DMS 273 (cell line): Measurements from ENCODE around the gene BPIFB3.
"Not testable (repeated sequence)": the region's sequence is repeated elsewhere in the genome, so short reads cannot be mapped to it uniquely, and the experiment has no call there.

Source experiments
- DNase-seq: peaks from one replicate; lab custom pipeline; 2025; ENCODE audit not compliant: unreplicated experiment; lab: John Stamatoyannopoulos, UW

BPIFB3 gene

DNA sequence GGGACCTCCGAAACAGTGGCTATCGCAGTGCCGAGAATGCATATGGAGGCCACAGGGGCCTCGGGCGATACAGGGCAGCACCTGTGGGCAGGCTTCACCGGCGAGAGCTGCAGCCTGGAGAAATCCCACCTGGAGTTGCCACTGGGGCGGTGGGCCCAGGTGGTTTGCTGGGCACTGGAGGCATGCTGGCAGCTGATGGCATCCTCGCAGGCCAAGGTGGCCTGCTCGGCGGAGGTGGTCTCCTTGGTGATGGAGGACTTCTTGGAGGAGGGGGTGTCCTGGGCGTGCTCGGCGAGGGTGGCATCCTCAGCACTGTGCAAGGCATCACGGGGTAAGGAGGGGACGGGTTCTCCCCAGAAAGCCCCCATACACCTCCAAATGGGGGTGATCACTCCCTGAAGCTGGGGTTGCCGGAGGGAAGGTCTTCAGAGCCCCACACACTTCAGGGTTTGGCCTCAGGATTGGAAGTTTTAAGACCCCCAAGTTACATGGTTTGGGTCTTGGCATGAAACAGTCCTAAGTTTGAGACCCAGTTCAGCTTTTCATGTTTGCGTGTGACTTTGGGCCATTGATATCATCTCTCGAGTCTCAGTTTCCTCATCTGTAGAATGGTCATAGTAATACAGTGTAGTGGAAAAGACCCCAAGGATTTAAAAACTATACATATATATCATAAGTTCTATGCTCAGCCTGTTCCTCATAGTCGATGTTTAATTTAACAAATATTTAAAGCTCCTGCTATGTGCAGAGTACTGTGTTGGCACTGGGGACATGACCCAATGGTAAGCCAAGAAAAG is 30.0 kb downstream of the BPIFB3 start:
- DNase-seq: no peak

DNA sequence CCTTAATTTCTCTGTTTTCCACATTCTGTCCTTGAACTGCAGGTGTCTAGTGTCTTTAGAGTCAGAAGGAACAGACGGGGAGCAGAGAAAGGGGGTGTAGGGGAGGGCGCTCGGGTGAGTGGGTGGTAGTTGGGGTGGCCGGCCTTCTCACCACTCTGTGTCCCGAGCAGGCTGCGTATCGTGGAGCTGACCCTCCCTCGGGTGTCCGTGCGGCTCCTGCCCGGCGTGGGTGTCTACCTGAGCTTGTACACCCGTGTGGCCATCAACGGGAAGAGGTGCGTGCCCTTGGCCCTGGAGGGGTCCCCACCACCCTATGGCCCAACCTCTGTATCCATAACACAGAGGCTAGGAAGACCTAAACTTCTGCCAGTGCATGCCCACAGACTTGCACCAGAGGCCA is 31.0 kb downstream of the BPIFB3 start:
- no peak for DNase-seq

DNA sequence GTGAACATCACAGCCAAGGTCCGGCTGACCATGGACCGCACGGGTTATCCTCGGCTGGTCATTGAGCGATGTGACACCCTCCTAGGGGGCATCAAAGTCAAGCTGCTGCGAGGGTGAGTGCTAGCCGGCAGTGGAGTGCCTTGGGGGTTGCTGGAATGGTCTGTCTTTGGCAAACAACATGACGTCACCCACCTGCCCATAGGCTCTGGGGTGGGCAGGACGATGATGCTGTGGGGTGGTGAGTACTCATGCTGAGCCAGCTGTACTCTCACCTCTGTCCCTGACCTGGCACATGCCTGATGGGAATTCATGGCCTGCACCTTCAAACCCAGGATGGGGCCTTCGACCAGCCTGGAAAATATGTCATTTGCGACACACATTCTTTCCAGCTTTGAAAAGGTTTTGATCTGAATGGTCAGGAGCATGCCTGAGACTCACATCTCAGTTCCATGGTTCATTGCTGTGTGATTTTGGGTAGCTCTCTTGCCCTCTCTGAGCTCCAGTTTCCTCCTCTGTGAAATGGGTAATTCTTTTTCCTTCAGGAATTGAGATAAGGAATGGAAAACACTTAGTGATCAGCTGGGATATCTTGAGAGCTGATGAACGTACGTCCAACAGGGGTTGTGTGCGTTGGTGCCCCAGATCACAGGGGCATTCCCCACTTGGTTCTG is 32.5 kb downstream of the BPIFB3 start:
- no peak for DNase-seq

DNA sequence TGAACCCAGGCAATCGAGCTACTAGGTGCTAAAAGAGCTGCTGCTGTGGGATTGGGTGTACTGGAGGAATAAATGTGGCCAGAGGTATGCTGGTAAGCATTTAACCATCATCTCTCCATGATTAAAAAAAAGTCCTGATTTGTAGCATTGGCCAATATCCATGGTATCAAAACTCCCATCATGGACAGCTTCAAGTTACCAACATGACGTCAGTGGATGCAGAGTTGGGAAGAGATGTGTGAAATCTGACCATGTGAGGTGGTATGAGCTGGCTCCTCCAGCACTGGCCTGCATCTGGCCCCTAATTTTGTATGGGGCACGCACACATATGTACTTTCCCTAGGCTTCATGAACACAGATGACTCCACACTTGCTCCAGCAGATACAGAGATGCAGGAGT is 37.4 kb downstream of the BPIFB3 start:
- no peak for DNase-seq

DNA sequence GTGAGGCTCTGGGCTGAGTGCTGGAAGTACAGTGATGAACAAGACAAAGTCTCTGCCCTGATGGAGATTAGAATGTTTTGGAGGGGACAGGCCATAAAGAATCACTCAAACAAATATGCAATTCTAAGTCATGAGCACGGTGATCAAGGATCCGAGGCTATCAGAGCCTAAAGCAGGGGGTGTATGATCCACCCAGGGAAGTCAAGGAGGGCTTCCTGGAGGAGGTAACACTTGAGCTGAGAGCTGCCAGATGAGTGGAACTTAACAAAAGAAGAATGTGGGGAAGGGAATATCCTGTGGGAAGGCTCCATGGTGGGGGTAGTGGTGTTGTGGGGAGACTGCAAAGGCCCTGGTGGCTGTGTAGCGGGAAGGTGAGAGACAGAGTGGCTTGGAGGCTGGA is 38.0 kb downstream of the BPIFB3 start:
- no peak for DNase-seq

DNA sequence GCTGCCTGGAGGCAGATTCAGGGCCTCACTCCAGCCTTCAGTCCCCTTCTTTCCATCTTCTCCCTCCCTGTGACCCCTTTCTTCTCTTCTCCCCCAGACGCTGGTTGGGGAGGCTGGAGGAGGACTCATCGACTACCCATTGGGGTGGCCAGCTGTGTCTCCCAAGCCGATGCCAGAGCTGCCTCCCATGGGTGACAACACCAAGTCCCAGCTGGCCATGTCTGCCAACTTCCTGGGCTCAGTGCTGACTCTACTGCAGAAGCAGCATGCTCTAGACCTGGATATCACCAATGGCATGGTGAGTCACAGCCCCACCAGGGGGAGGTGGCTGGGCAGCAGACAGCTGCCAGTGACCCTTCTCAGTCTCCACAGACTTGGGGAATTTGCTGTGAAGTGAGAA is 38.7 kb downstream of the BPIFB3 start:
- no peak for DNase-seq

DNA sequence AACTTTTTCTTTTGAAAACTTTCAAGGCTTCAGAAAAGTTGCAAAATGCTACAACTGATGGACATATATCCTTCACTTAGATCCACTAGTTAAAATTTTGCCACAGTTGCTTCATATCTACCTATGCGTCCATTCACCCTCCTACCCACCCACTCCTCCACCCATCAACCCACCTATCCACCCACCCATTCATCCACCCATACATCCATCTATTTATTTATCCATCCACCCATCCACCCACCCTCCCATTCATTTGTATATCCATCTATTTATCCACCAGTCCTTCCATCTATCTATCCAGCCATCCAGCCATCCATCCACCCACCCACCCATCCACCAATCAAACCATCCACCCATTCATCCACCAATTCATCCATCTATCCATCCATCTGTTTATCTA is 39.4 kb downstream of the BPIFB3 start:
- DNase-seq: no peak

DNA sequence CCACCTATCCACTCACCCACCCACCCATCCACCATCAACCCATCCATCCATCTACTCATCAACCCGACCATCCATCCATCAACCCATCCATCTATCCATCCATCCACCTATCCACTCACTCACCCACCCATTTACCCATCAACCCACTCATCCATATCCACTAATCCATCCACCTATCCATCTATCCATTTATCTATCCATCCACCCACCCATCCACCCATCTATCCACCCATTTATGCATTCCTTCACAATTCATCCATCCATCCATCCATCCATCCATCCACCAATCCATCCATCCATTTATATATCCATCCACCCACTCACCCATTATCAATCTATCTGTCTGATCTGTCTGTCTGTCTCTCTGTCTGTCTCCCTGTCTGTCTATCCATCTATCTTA is 39.9 kb downstream of the BPIFB3 start:
- DNase-seq: no peak

DNA sequence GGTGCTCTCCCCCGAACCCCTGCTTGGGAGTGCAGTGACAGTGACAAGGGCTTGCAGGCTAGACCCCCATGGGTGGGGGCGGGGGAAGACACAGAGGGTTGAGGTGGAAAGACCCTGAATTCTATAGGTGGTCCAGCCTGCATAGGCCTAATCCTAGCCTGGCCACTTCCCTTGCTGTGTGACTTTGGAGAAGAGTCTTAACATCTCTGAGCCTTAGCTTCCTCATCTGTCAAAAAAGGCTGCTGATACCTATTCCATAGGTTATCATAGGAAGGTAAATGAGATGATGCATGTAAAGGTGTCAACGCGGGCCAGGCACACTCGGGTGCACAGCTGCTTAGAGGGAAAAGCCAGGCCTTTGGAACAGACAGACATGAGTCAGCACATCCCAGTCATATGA is 41.5 kb downstream of the BPIFB3 start:
- no peak for DNase-seq

DNA sequence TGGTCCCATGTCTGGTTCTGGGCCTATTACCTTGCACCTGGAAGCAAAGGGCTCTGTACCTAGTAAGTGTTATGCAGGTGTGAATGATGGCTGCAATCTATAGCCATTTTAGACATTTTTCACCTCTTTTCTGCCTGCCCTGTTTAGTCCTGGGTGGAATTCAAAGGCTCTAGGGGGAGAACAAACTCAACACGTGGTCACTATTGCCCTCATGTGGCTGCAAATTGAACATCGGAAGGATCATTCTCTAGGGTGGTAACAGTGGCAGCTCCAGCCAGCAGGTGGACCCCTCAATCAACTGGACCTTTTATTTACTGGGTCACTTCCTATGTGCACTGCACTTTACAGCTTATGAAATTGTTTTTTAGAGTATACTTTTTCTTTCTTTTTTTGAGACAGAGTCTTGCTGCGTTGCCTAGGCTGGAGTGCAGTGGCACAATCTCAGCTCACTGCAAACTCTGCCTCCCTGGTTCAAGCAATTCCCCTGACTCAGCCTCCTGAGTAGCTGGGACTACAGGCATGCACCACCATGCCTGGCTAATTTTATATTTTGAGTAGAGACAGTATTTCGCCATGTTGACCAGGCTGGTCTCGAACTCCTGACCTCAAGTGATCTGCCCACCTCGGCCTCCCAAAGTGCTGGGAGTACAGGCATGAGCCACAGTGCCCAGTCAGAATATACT is 42.3 kb downstream of the BPIFB3 start:
- DNase-seq: peak; percentile 84

DNA sequence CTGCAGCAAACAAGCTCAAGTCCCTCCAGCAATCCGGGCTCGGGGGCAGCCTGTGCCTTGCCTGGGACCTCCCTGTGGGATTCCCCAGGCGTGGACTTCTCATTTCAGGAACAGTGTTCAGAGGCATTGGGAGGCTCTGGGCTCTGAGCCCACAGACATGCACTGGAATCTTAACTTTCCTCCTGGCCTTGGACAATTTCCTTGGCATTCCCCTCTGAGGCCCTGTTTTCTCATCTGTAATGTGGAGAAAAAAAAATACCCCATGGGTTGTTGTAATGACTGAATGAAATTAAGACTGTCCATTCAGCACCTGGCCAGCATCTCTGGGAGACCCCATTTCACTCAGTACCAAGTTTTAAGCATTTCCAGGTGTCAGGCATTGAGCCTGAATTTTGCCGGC is 43.3 kb downstream of the BPIFB3 start:
- no peak for DNase-seq

DNA sequence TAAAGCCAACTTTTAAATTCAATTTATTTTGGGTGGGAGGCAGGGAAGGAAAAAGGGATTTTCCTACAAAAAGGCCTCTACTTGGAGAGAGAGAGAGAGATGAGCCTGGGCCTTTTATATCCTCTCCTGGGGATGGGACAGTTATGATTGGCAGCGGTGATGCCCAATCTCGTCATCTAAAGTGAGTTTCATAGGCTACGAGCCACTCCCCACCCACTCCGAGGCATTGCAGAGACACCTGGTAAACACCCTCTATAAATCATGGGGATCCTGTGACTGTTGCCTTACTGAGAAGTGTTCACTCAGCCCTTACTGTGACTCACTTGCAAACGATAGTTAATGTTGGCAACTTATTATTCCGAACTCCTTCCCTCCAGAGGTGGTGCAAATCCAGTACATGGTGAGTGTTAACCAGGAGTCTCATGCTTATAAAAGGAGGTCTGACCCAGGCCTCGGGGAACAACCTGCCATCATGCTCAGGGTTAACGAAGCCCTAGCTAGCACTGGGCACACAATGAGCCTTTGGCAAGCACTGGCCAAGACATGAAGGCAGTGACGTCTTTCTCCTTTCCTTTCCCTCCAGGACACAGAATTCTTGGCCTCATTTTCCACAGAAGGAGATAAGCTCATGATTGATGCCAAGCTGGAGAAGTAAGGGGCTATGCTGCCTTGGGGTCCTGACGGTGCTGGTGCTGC is 46.3 kb downstream of the BPIFB3 start:
- DNase-seq: no peak

DNA sequence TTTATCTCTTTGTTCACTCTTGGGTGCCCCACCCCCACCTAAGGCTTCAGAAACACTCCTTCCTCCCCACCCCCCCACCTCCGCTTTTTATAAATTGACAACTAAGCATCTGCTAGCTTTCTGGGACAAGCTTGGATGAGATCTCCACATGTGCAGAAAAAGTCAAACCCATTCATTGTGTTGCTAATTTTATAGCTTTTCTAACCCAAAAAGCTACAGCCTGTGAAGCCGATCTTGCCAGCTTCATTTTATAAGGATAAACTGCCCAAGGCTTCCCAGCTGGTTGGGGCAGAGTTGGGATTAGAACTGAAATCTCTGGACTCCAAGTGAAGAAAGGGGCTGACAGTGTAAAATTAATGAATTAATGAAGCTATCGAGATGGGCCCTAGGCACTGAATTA is 49.9 kb downstream of the BPIFB3 start:
- DNase-seq: no peak

DNA sequence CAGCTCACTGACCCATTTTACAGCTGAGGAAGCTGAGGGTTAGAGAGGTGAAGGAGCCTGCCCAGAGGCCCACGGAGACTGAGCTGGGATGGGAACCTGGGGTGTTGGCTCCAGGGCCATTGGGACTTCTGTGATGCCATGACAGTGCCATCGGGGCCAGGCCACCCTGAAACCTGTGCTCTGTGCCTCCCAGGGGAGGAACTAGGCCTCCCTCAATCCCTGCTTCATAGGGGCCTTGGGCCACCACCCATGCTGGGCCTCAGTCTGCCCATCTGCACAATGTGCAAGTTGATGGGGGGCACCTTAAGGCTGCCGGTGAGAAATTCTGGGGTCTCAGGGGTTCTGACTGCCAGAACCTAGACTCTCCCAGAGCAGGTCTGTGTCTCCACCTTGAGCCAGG is 50.6 kb downstream of the BPIFB3 start:
- no peak for DNase-seq

DNA sequence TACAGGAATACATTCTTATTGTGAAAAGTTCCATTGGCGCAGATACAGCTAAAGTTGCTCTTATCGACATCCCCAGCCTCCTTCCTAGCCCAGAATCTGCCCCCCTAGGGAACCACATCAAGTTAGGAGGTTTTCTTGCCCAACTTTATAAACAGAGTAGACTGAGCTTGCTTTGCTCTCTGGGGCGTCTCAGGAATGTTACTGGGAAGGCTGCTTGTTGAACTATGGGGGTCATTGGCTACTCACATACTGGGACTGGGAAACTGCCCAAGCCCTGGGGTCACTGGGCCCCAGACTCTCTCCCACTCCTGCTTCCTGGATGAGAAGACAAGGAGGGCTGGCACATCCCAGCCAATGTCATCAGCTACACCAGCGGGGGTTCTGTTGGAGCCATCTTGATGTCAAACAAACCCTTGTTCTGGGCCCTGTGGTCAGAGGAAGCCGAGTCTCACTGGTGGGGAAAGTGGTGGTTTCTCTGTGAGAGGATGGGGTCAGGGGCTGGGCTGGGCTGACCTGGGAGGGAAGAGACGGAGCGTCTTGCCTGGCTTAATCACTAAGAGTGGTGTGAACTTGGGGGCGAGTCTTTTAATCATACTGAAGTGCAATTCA is 51.7 kb downstream of the BPIFB3 start:
- no peak for DNase-seq

DNA sequence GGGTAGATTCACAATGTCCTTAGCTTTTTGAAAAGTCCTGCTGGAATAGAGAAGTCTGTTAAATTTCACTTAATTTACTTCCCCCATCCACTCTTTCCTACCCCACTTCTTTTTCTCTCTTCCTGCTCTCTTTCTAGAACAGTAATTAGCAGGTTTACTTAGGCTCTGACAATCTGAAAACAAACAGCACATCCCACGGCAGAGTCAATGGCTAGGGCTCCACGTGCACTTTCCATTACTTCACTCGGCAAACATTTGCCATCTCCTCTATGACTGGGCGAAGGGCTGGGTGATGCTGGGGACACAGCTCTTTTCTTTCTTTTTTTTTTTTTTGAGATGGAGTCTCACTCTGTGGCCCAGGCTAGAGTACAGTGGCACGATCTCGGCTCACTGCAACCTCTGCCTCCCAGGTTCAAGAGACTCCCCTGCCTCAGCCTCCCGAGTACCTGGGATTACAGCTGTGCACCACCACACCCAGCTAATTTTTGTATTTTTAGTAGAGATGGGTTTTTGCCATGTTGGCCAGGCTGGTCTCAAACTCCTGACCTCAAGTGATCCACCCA is 52.4 kb downstream of the BPIFB3 start:
- not testable (repeated sequence) for DNase-seq

DNA sequence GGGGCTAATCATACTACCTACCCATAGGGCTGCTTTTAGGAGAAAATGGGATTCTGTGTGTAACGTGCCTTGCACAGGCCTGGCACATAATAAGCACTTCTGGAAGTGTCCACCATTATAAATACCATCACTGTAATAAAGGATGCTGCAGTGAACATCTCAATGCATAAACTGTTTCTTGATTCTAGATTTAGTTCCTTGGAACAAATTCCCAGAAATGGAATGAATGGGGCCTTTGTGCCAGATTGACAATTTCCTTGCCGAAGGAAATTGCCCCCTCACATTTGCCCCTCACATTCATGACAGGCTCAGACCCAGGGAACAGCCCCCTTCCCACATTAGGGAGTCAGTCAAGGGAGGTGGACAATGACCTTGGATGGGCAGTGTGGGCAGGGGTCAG is 55.0 kb downstream of the BPIFB3 start:
- DNase-seq: no peak

DNA sequence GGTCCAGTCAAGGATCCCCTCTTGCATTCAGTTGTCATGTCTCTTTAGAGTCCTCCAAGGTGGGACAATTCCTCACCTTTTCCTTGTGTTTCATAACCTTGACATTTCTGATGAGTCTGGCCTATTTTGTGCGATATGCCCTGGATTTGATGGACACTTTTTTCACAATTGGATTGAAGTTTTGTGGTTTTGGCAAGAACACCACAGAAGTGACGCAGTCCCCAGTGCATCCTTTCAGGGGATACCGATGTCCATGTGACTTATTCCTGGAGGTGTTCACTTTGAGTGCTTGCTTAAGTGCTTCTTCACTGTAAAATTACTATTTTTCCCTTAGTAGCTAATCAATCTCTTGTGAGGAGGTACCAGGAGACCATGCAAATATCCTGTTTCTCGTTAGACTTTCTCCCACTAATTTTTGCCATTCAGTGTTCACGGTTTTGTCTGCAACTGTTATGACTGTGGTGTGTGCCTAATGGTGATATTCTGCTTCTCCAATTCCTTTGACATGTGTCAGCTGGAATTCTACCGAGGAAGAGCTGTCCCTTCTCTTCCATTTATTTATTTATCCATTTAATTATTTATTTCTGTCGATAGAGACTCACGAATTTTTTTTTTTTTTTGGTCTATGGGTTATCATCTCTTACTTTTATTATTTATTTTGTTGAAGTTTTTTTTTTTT is 56.6 kb downstream of the BPIFB3 start:
- DNase-seq: no peak

DNA sequence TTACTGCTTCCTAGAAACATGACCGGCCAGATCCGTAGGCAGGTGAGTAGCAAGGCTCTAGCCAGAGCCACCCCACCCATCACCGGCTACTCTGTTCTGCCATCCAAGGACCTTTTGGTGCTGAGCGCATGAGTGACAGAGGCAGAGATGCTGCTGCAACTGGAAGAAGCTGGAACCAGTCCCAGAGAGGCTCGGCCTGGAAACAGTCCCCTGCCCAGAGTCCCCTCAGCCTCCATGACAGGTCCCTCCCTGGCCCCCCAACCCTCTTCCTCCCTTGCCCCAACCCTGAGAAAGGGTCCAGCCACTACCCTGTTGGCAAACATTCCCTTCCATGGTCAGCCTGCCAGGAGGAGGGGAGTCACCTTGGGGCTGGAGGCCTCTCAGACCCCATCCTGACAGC is 57.6 kb downstream of the BPIFB3 start:
- no peak for DNase-seq
